SK-N-SH (cell line): Measurements from ENCODE around the gene CERS6. TPM values are rescaled to one million over a fixed set of nuclear protein-coding genes. Genes with fewer than 3 reads are reported as not detected.

Experiments used
- CTCF ChIA-PET: fragments of 300-600, 350-600 bp; formaldehyde crosslinking; extraction: SDS; loops from one replicate; lab custom pipeline; 2021; lab: Yijun Ruan, JAX
- POLR2A ChIA-PET: fragments of 350-600 bp; sonication (Branson Sonifier 250); formaldehyde crosslinking; extraction: SDS; loops from one replicate; lab custom pipeline; 2020; ENCODE audit warnings: antibody characterized with exemption, inconsistent platforms; lab: Yijun Ruan, JAX
- DNase-seq: peaks from one replicate; pipeline ENCODE4 v3.0.0; 2012
- H2AFZ ChIP-seq: fragments of 200-600 bp; sonication (generic); 2 replicates; pipeline ENCODE4 v1.8.1; 2016; ENCODE audit warnings: antibody characterized with exemption, mild to moderate bottlenecking, low read depth
- H3F3A ChIP-seq: fragments of 200-600 bp; sonication (generic); replicated peaks from 2 replicates; pipeline ENCODE3; 2016; ENCODE audit warnings: antibody characterized with exemption, mild to moderate bottlenecking; ENCODE audit not compliant: insufficient read depth
- H3K27ac ChIP-seq, 2 experiments: fragments of 200-500 bp in 1 of 2; fragments of 200-600 bp in 1 of 2; sonication (Bioruptor generic) in 1 of 2; sonication (generic), shearing (Covaris generic) in 1 of 2; 2 replicates each; pipeline versions ENCODE4 v1.5.1 to v1.6.1; 2014 to 2016; ENCODE audit warnings: low read depth in 2 of 2, inconsistent platforms in 1 of 2, low read length in 1 of 2, mild to moderate bottlenecking in 1 of 2, mixed read lengths in 1 of 2
- H3K27me3 ChIP-seq: fragments of 200-600 bp; sonication (generic), shearing (Covaris generic); 2 replicates; pipeline ENCODE4 v1.6.1; 2016; ENCODE audit warnings: mixed run types; ENCODE audit not compliant: insufficient read depth
- H3K36me3 ChIP-seq, 2 experiments: fragments of 200-500 bp in 1 of 2; fragments of 200-600 bp in 1 of 2; sonication (Bioruptor generic) in 1 of 2; sonication (generic) in 1 of 2; replicated peaks in 1 of 2; 2 replicates each; pipeline versions ENCODE3 to v1.5.1; 2014 to 2016; ENCODE audit warnings: low read length in 1 of 2, mild to moderate bottlenecking in 1 of 2; ENCODE audit not compliant: insufficient read depth in 2 of 2, control insufficient read depth in 1 of 2
- H3K4me1 ChIP-seq, 2 experiments: fragments of 200-500 bp in 1 of 2; fragments of 200-600 bp in 1 of 2; sonication (Bioruptor generic) in 1 of 2; sonication (generic), shearing (Covaris generic) in 1 of 2; 2 replicates each; pipeline versions ENCODE4 v1.5.1 to v1.6.1; 2014 to 2016; ENCODE audit warnings: low read depth in 1 of 2, low read length in 1 of 2, mixed run types in 1 of 2; ENCODE audit not compliant: insufficient read depth in 2 of 2, control insufficient read depth in 1 of 2
- H3K4me2 ChIP-seq: fragments of 200-600 bp; sonication (generic), shearing (Covaris generic); 2 replicates; pipeline ENCODE4 v1.6.1; 2017; ENCODE audit warnings: mixed run types
- H3K4me3 ChIP-seq, 2 experiments: fragments of 200-500 bp in 1 of 2; fragments of 200-600 bp in 1 of 2; sonication (Bioruptor generic) in 1 of 2; sonication (generic), shearing (Covaris generic) in 1 of 2; 2 replicates each; pipeline versions ENCODE4 v1.5.1 to v1.8.1; 2014 to 2016; ENCODE audit warnings: low read depth in 2 of 2, inconsistent platforms in 1 of 2, low read length in 1 of 2, mild to moderate bottlenecking in 1 of 2, mixed read lengths in 1 of 2, moderate library complexity in 1 of 2
- H3K79me2 ChIP-seq: fragments of 200-600 bp; sonication (generic); 2 replicates; pipeline ENCODE4 v1.8.1; 2017; ENCODE audit warnings: mild to moderate bottlenecking; ENCODE audit not compliant: insufficient read depth
- H3K9ac ChIP-seq: fragments of 200-600 bp; sonication (generic); 2 replicates; pipeline ENCODE4 v1.6.1; 2017; ENCODE audit warnings: mixed run types
- H3K9me2 ChIP-seq: fragments of 200-600 bp; sonication (generic); 2 replicates; pipeline ENCODE4 v1.6.1; 2017; ENCODE audit warnings: mixed run types
- H3K9me3 ChIP-seq: fragments of 200-600 bp; sonication (generic); 2 replicates; pipeline ENCODE4 v1.6.1; 2017; ENCODE audit warnings: mixed run types, mild to moderate bottlenecking, moderate library complexity
- H4K20me1 ChIP-seq: fragments of 200-600 bp; sonication (generic); 2 replicates; pipeline ENCODE4 v1.6.1; 2017; ENCODE audit warnings: mild to moderate bottlenecking, mixed run types; ENCODE audit not compliant: insufficient read depth
- CHD2 ChIP-seq: fragments of 150-350 bp; IDR thresholded peaks from 2 replicates; pipeline ENCODE4 v1.6.1; 2018; ENCODE audit warnings: low read length; ENCODE audit not compliant: partially characterized antibody
- GABPA ChIP-seq: IDR thresholded peaks from 2 replicates; pipeline ENCODE4 v1.4.0; 2012; ENCODE audit warnings: low read depth, mild to moderate bottlenecking
- MEF2A ChIP-seq: IDR thresholded peaks from 2 replicates; pipeline ENCODE4 v1.4.0; 2012; ENCODE audit warnings: low read depth, borderline replicate concordance
- RXRA ChIP-seq: IDR thresholded peaks from 2 replicates; pipeline ENCODE4 v1.4.0; 2012; ENCODE audit warnings: low read depth, mild to moderate bottlenecking, borderline replicate concordance
- SMC3 ChIP-seq: IDR thresholded peaks from 2 replicates; pipeline ENCODE4 v1.6.1; 2012; ENCODE audit warnings: low read depth, low read length, improper control_type of control experiment
- TAF1 ChIP-seq: IDR thresholded peaks from 2 replicates; pipeline ENCODE4 v1.6.1; 2012; ENCODE audit warnings: low read depth, mild to moderate bottlenecking, low read length, moderate library complexity, borderline replicate concordance
- WGBS: methylation state at CpG from one replicate; pipeline ENCODE4 v1.1.6; 2017; ENCODE audit warnings: low lambda C conversion rate; 5-methylcytosine and 5-hydroxymethylcytosine counted together
- polyA plus RNA-seq, 3 experiments: library from polyadenylated mRNA; depleted of rRNA; stranded (reverse); fragments of >200 nt; gene quantifications; 2 replicates each; pipeline ENCODE4 v1.2.3, GENCODE V29; 2012
- TF ChIP-seq, protein P1 (sequence below): IDR thresholded peaks from 2 replicates; pipeline ENCODE4 v1.6.1; 2012; ENCODE audit warnings: mild to moderate bottlenecking, low read depth, low read length, moderate library complexity
- TF ChIP-seq, protein P2 (sequence below): IDR thresholded peaks from 2 replicates; pipeline ENCODE4 v1.4.0; 2012; ENCODE audit warnings: low read depth, borderline replicate concordance
- TF ChIP-seq, protein P3 (sequence below): fragments of 150-350 bp; IDR thresholded peaks from 2 replicates; pipeline ENCODE4 v1.6.1; 2016; ENCODE audit warnings: mild to moderate bottlenecking, low read depth, low read length
- TF ChIP-seq, protein P4 (sequence below): IDR thresholded peaks from 2 replicates; pipeline ENCODE4; 2012
- TF ChIP-seq, protein P5 (sequence below): IDR thresholded peaks from 2 replicates; pipeline ENCODE4 v1.4.0; 2012; ENCODE audit warnings: low read depth

Gene CERS6
- polyA plus RNA-seq, 1 of the 3 experiments (the other 2 are of a cell fraction): 1.8 TPM

DNA sequence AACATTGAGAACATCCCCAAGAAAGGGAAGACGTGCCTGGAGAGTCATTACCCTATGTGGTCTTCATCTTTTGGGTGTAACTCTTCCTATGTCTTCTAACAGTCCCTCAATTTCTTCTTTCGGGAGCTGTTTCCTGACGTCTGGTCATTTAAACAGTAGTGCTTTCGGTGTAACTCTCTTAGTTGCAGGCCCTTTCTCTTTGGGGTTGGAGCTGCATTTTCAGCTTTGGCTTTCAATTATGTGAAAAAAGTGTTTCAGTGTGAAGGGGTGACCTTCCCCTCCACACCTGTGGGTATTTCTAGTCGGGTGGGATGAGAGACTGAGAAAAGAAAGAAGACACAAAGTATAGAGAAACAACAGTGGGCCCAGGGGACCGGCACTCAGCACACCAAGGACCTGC, 105.9 kb downstream of the CERS6 start:
- WGBS: 95% methylated on average over 6 of the region's 6 CpGs
- no peak for TF ChIP-seq SMC3
- no peak for TF ChIP-seq GABPA
- TF ChIP-seq RXRA: no peak
- TF ChIP-seq, protein P1, sequence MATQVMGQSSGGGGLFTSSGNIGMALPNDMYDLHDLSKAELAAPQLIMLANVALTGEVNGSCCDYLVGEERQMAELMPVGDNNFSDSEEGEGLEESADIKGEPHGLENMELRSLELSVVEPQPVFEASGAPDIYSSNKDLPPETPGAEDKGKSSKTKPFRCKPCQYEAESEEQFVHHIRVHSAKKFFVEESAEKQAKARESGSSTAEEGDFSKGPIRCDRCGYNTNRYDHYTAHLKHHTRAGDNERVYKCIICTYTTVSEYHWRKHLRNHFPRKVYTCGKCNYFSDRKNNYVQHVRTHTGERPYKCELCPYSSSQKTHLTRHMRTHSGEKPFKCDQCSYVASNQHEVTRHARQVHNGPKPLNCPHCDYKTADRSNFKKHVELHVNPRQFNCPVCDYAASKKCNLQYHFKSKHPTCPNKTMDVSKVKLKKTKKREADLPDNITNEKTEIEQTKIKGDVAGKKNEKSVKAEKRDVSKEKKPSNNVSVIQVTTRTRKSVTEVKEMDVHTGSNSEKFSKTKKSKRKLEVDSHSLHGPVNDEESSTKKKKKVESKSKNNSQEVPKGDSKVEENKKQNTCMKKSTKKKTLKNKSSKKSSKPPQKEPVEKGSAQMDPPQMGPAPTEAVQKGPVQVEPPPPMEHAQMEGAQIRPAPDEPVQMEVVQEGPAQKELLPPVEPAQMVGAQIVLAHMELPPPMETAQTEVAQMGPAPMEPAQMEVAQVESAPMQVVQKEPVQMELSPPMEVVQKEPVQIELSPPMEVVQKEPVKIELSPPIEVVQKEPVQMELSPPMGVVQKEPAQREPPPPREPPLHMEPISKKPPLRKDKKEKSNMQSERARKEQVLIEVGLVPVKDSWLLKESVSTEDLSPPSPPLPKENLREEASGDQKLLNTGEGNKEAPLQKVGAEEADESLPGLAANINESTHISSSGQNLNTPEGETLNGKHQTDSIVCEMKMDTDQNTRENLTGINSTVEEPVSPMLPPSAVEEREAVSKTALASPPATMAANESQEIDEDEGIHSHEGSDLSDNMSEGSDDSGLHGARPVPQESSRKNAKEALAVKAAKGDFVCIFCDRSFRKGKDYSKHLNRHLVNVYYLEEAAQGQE: no peak
- no peak for TF ChIP-seq TAF1
- TF ChIP-seq CHD2: no peak
- TF ChIP-seq, protein P2, sequence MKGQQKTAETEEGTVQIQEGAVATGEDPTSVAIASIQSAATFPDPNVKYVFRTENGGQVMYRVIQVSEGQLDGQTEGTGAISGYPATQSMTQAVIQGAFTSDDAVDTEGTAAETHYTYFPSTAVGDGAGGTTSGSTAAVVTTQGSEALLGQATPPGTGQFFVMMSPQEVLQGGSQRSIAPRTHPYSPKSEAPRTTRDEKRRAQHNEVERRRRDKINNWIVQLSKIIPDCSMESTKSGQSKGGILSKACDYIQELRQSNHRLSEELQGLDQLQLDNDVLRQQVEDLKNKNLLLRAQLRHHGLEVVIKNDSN: no peak
- TF ChIP-seq, protein P3, sequence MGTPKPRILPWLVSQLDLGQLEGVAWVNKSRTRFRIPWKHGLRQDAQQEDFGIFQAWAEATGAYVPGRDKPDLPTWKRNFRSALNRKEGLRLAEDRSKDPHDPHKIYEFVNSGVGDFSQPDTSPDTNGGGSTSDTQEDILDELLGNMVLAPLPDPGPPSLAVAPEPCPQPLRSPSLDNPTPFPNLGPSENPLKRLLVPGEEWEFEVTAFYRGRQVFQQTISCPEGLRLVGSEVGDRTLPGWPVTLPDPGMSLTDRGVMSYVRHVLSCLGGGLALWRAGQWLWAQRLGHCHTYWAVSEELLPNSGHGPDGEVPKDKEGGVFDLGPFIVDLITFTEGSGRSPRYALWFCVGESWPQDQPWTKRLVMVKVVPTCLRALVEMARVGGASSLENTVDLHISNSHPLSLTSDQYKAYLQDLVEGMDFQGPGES: no peak
- TF ChIP-seq, protein P4, sequence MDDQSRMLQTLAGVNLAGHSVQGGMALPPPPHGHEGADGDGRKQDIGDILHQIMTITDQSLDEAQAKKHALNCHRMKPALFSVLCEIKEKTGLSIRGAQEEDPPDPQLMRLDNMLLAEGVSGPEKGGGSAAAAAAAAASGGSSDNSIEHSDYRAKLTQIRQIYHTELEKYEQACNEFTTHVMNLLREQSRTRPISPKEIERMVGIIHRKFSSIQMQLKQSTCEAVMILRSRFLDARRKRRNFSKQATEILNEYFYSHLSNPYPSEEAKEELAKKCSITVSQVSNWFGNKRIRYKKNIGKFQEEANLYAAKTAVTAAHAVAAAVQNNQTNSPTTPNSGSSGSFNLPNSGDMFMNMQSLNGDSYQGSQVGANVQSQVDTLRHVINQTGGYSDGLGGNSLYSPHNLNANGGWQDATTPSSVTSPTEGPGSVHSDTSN: no peak
- no peak for TF ChIP-seq MEF2A
- TF ChIP-seq, protein P5, sequence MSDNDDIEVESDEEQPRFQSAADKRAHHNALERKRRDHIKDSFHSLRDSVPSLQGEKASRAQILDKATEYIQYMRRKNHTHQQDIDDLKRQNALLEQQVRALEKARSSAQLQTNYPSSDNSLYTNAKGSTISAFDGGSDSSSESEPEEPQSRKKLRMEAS: no peak
- H3K4me1 ChIP-seq: no peaks in the 10 kb centered on the region
- H3K79me2 ChIP-seq: no peaks in the 10 kb centered on the region
- no peak overlapping the region for H3K9ac ChIP-seq
- H3K27ac ChIP-seq: no peak overlapping the region
- H3K9me3 ChIP-seq: no peaks in the 10 kb centered on the region
- H3F3A ChIP-seq: no peaks in the 10 kb centered on the region
- CTCF ChIA-PET: no interaction called here
- no peak overlapping the region for H2AFZ ChIP-seq
- no peaks in the 10 kb centered on the region for H3K9me2 ChIP-seq
- POLR2A ChIA-PET: no interaction called here
- H3K4me3 ChIP-seq: no peak overlapping the region
- peaks cover 0 to 8% of the 10 kb centered on the region in 2 experiments for H3K36me3 ChIP-seq
- H3K27me3 ChIP-seq: no peaks in the 10 kb centered on the region
- no peaks in the 10 kb centered on the region for H4K20me1 ChIP-seq
- no peak for DNase-seq
- no peak overlapping the region for H3K4me2 ChIP-seq
